Measurements from ENCODE around the gene PDE3A. TPM values are rescaled to one million over a fixed set of nuclear protein-coding genes. Genes with fewer than 3 reads are reported as not detected.
"Not testable (repeated sequence)": the region's sequence is repeated elsewhere in the genome, so short reads cannot be mapped to it uniquely, and the experiment has no call there.

Gene PDE3A
- total RNA-seq, 1 experiment from 2014 or later: 76.3 TPM

GRCh38 chr12:20590570-20590969 lies 222.2 kb downstream of the PDE3A start:
- DNase-seq (ENCODE audit: extremely low read depth, low read depth): no peak

GRCh38 chr12:20592556-20592955 lies 224.2 kb downstream of the PDE3A start:
- no peak for DNase-seq (ENCODE audit: extremely low read depth, low read depth)

- DNase-seq (ENCODE audit: extremely low read depth, low read depth): no peak
These were observed 225.3 kb downstream of the PDE3A start for GRCh38 chr12:20593611-20594010.

GRCh38 chr12:20596061-20596460 lies 227.7 kb downstream of the PDE3A start:
- no peak for DNase-seq (ENCODE audit: extremely low read depth, low read depth)

GRCh38 chr12:20599757-20600156 lies 231.4 kb downstream of the PDE3A start:
- DNase-seq (ENCODE audit: extremely low read depth, low read depth): no peak

- peak; percentile 22 for DNase-seq (ENCODE audit: extremely low read depth, low read depth)
These were observed 233.4 kb downstream of the PDE3A start for GRCh38 chr12:20601668-20602280.

GRCh38 chr12:20602641-20603391 lies 234.5 kb downstream of the PDE3A start:
- DNase-seq (ENCODE audit: extremely low read depth, low read depth): no peak

- DNase-seq (ENCODE audit: extremely low read depth, low read depth): no peak
These were observed 236.2 kb downstream of the PDE3A start for GRCh38 chr12:20604408-20605067.

- not testable (repeated sequence) for DNase-seq (ENCODE audit: extremely low read depth, low read depth)
These were observed 246.7 kb downstream of the PDE3A start for GRCh38 chr12:20615020-20615419.

- no peak for DNase-seq (ENCODE audit: extremely low read depth, low read depth)
These were observed 247.8 kb downstream of the PDE3A start for GRCh38 chr12:20616093-20616492.

- DNase-seq (ENCODE audit: extremely low read depth, low read depth): no peak
These were observed 251.9 kb downstream of the PDE3A start for GRCh38 chr12:20620261-20620660.

- peak; percentile 49 for DNase-seq (ENCODE audit: extremely low read depth, low read depth)
These were observed 256.4 kb downstream of the PDE3A start for GRCh38 chr12:20624718-20625117.

GRCh38 chr12:20625531-20625930 lies 257.2 kb downstream of the PDE3A start:
- DNase-seq (ENCODE audit: extremely low read depth, low read depth): no peak

- DNase-seq (ENCODE audit: extremely low read depth, low read depth): no peak
These were observed 258.8 kb downstream of the PDE3A start for GRCh38 chr12:20627001-20627588.

- DNase-seq (ENCODE audit: extremely low read depth, low read depth): no peak
These were observed 260.0 kb downstream of the PDE3A start for GRCh38 chr12:20628226-20628787.

GRCh38 chr12:20628999-20629398 lies 260.7 kb downstream of the PDE3A start:
- DNase-seq (ENCODE audit: extremely low read depth, low read depth): no peak

- no peak for DNase-seq (ENCODE audit: extremely low read depth, low read depth)
These were observed 261.2 kb downstream of the PDE3A start for GRCh38 chr12:20629414-20630156.

- DNase-seq (ENCODE audit: extremely low read depth, low read depth): no peak
These were observed 263.4 kb downstream of the PDE3A start for GRCh38 chr12:20631711-20632110.

- DNase-seq (ENCODE audit: extremely low read depth, low read depth): no peak
These were observed 272.8 kb downstream of the PDE3A start for GRCh38 chr12:20641106-20641505.

GRCh38 chr12:20643822-20644221 lies 275.5 kb downstream of the PDE3A start:
- no peak for DNase-seq (ENCODE audit: extremely low read depth, low read depth)

Data from NCI-H460 (cell line).